Right renal pelvis (tissue), 4 donors: Measurements from ENCODE around the gene UNCX. TPM values are rescaled to one million over a fixed set of nuclear protein-coding genes. Genes with fewer than 3 reads are reported as not detected.
"Not testable (repeated sequence)": the region's sequence is repeated elsewhere in the genome, so short reads cannot be mapped to it uniquely, and the experiment has no call there.

Experiments
- DNase-seq, 4 donors: peaks; one replicate each; pipeline ENCODE4 v3.0.0-alpha.2; 2013; ENCODE audit warnings: low read depth in 4 of 4, low spot score in 3 of 4, missing footprints in 1 of 4
- polyA plus RNA-seq, 4 donors: library from polyadenylated mRNA; unstranded; fragments of 120-200 nt; gene quantifications; one replicate each; pipeline ENCODE4 v1.2.1, GENCODE V29; 2013; ENCODE audit not compliant: insufficient read length in 4 of 4

The UNCX gene
- 10 to 100 TPM in 2 of 4 donors, 1 to 10 TPM in 2; 6.5 to 14.9 (median 9.9) TPM for polyA plus RNA-seq

GRCh38 chr7:1232623-1233332, at the start of gene UNCX:
TSS of gene UNCX (plus strand) at chr7:1232872. CDS start at chr7:1233018, 146 bp downstream.
- DNase-seq = no peak

GRCh38 chr7:1187127-1187526, 45.5 kb upstream of the UNCX start:
- no peak for DNase-seq

GRCh38 chr7:1188720-1189294, 43.9 kb upstream of the UNCX start:
- no peak for DNase-seq

- DNase-seq = no peak
Measured at GRCh38 chr7:1189986-1190772, 42.5 kb upstream of the UNCX start.

- DNase-seq = no peak
Measured at GRCh38 chr7:1192171-1192676, 40.4 kb upstream of the UNCX start.

- DNase-seq = peak in 2 of 4 donors; percentile 47 to 57
Measured at GRCh38 chr7:1193593-1194424, 38.9 kb upstream of the UNCX start.

- not testable (repeated sequence) for DNase-seq
Measured at GRCh38 chr7:1196441-1196840, 36.2 kb upstream of the UNCX start.

GRCh38 chr7:1196950-1197349, 35.7 kb upstream of the UNCX start:
- no peak for DNase-seq

- DNase-seq = no peak
Measured at GRCh38 chr7:1197997-1198625, 34.6 kb upstream of the UNCX start.

- DNase-seq = no peak
Measured at GRCh38 chr7:1200045-1200444, 32.6 kb upstream of the UNCX start.

GRCh38 chr7:1201916-1202315, 30.8 kb upstream of the UNCX start:
- DNase-seq = no peak

- not testable (repeated sequence) for DNase-seq
Measured at GRCh38 chr7:1202914-1203313, 29.8 kb upstream of the UNCX start.

GRCh38 chr7:1204460-1205140, 28.1 kb upstream of the UNCX start:
- DNase-seq = no peak

GRCh38 chr7:1205742-1206141, 26.9 kb upstream of the UNCX start:
- not testable (repeated sequence) for DNase-seq

- DNase-seq = no peak
Measured at GRCh38 chr7:1209097-1209496, 23.6 kb upstream of the UNCX start.

GRCh38 chr7:1210321-1210978, 22.2 kb upstream of the UNCX start:
- DNase-seq = no peak

- DNase-seq = no peak
Measured at GRCh38 chr7:1210979-1211608, 21.6 kb upstream of the UNCX start.

GRCh38 chr7:1211611-1212010, 21.1 kb upstream of the UNCX start:
- DNase-seq = no peak
